Vagina (tissue), 2 donors: ENCODE data around the gene PNPLA1.

Source experiments
- CTCF ChIP-seq, 3 experiments: fragments of 450-650 bp in 2 of 3; fragments of 200-600 bp in 1 of 3; sonication (generic) in 1 of 3; IDR thresholded peaks; one replicate each; pipeline ENCODE4 v1.5.1; 2017 to 2019; ENCODE audit warnings: antibody characterized with exemption in 3 of 3, mild to moderate bottlenecking in 2 of 3, moderate library complexity in 2 of 3
- POLR2A ChIP-seq, 2 donors: fragments of 450-650 bp; IDR thresholded peaks; one replicate each; pipeline ENCODE4 v1.6.1; 2017; ENCODE audit warnings: antibody characterized with exemption in 2 of 2, mild to moderate bottlenecking in 2 of 2, moderate library complexity in 2 of 2
- POLR2AphosphoS5 ChIP-seq, 2 donors: sonication (generic); formaldehyde crosslinking; IDR thresholded peaks; one replicate each; pipeline ENCODE4 v1.9.0; 2017; ENCODE audit warnings: antibody characterized with exemption in 2 of 2, mild to moderate bottlenecking in 2 of 2, low read depth in 1 of 2; ENCODE audit not compliant: insufficient read depth in 1 of 2

GRCh38 chr6:36232172-36232571 is 37.7 kb upstream of the PNPLA1 start:
- no peak for TF ChIP-seq CTCF (IDR thresholded peaks at IDR 0.05)
- no peak for TF ChIP-seq POLR2AphosphoS5 (IDR thresholded peaks at IDR 0.05; ENCODE audit: insufficient read depth in 1 of 2, low read depth in 1 of 2)
- TF ChIP-seq POLR2A (IDR thresholded peaks at IDR 0.05) = no peak
